Esophagus squamous epithelium (tissue), 5 donors: ENCODE results near the gene SPATA31E1. TPM values are rescaled to one million over a fixed set of nuclear protein-coding genes. Genes with fewer than 3 reads are reported as not detected.

Source experiments
- DNase-seq: peaks from one replicate; lab custom pipeline; 2025; lab: John Stamatoyannopoulos, UW
- H3K27ac ChIP-seq, 4 donors: fragments of 200-600 bp; sonication (generic); one replicate each; pipeline ENCODE4 v1.5.1; 2016 to 2019; ENCODE audit warnings: mild to moderate bottlenecking in 1 of 4
- H3K27me3 ChIP-seq, 4 donors: fragments of 200-600 bp; sonication (generic); 1 replicate in 3 of 4; 2 replicates in 1 of 4; pipeline versions ENCODE4 v1.5.1 to v1.6.0; 2017 to 2021; ENCODE audit warnings: antibody characterized with exemption in 1 of 4
- H3K36me3 ChIP-seq, 3 donors: fragments of 200-600 bp; sonication (generic); one replicate each; pipeline ENCODE4 v1.5.1; 2016 to 2019
- H3K4me1 ChIP-seq, 3 donors: fragments of 200-600 bp; sonication (generic); one replicate each; pipeline ENCODE4 v1.5.1; 2017 to 2019
- H3K4me3 ChIP-seq, 4 donors: fragments of 200-600 bp; sonication (generic); 1 replicate in 3 of 4; 2 replicates in 1 of 4; pipeline ENCODE4 v1.5.1; 2016 to 2019; ENCODE audit warnings: mild to moderate bottlenecking in 2 of 4, moderate library complexity in 1 of 4
- H3K9me3 ChIP-seq, 3 donors: fragments of 200-600 bp; sonication (generic); one replicate each; pipeline ENCODE4 v1.5.1; 2016 to 2019
- CTCF ChIP-seq, 6 experiments: fragments of 450-650 bp in 4 of 6; fragments of 200-600 bp in 2 of 6; sonication (generic) in 2 of 6; IDR thresholded peaks; one replicate each; pipeline ENCODE4 v1.5.1; 2016 to 2019; ENCODE audit warnings: antibody characterized with exemption in 6 of 6, mild to moderate bottlenecking in 4 of 6, moderate library complexity in 4 of 6
- POLR2A ChIP-seq, 4 donors: fragments of 450-650 bp; IDR thresholded peaks; one replicate each; pipeline ENCODE4 v1.6.1; 2017; ENCODE audit warnings: antibody characterized with exemption in 4 of 4, mild to moderate bottlenecking in 4 of 4, moderate library complexity in 3 of 4
- WGBS, 2 donors: methylation state at CpG; one replicate each; pipeline ENCODE4 v1.1.5; 2018; 5-methylcytosine and 5-hydroxymethylcytosine counted together
- intact Hi-C: fragments of 100-400 bp; cut with DNase I; formaldehyde crosslinking; loops from one replicate; pipeline ENCODE4 v1.15.0; 2022
- total RNA-seq, 4 donors: library from RNA; depleted of rRNA; stranded (reverse); fragments of >200 nt; gene quantifications; one replicate each; pipeline ENCODE4 v1.1.0, GENCODE V29; 2016
- donor health status: DM: yes; HTN: yes; CAD: no.

The SPATA31E1 gene
- total RNA-seq, 4 donors from 2014 or later = not detected

- WGBS, 2 donors = 76% methylated on average over 5 of the region's 6 CpGs; no CpG with 5 or more reads in 1 of the 2 donors
- Histone ChIP-seq H3K36me3 (no peaks in the 10 kb centered on the region), H3K4me1 (no peaks in the 10 kb centered on the region), H3K4me3 (no peak overlapping the region), H3K9me3 (no peaks in the 10 kb centered on the region), H3K27me3 (peaks cover 0 to 7% (median 0%) of the 10 kb centered on the region in 4 donors), H3K27ac (no peak overlapping the region)
- TF ChIP-seq CTCF (IDR thresholded peaks at IDR 0.05) (no peak), POLR2A (IDR thresholded peaks at IDR 0.05) (no peak)
- intact Hi-C loops = no loop called here
- no peak for DNase-seq
Measured at GRCh38 chr9:87888501-87888900, 5.8 kb downstream of the SPATA31E1 start.

GRCh38 chr9:87889065-87889881 lies 6.6 kb downstream of the SPATA31E1 start:
- DNase-seq = no peak
- no peaks in the 10 kb centered on the region for H3K4me1 ChIP-seq
- intact Hi-C loops = no loop called here

GRCh38 chr9:87889882-87890252 lies 7.2 kb downstream of the SPATA31E1 start:
- WGBS, 2 donors = 67% methylated on average over 1 of the region's 4 CpGs; no CpG with 5 or more reads in 1 of the 2 donors
- no peaks in the 10 kb centered on the region for H3K36me3 ChIP-seq
- no peak for TF ChIP-seq CTCF (IDR thresholded peaks at IDR 0.05)
- TF ChIP-seq POLR2A (IDR thresholded peaks at IDR 0.05) = no peak
- intact Hi-C loops = no loop called here
- no peaks in the 10 kb centered on the region for H3K4me1 ChIP-seq
- H3K27ac ChIP-seq = no peak overlapping the region
- H3K27me3 ChIP-seq = peaks cover 0 to 4% (median 0%) of the 10 kb centered on the region in 4 donors
- H3K4me3 ChIP-seq = no peak overlapping the region
- no peaks in the 10 kb centered on the region for H3K9me3 ChIP-seq
- no peak for DNase-seq

More at GRCh38 chr9:87889065-87889881, 6.6 kb downstream of the SPATA31E1 start:
- no peak overlapping the region for H3K27ac ChIP-seq
- H3K27me3 ChIP-seq = peaks cover 0 to 7% (median 0%) of the 10 kb centered on the region in 4 donors
- H3K36me3 ChIP-seq = no peaks in the 10 kb centered on the region
- TF ChIP-seq CTCF (IDR thresholded peaks at IDR 0.05) (no peak), POLR2A (IDR thresholded peaks at IDR 0.05) (no peak)
- H3K4me3 ChIP-seq = no peak overlapping the region
- H3K9me3 ChIP-seq = no peaks in the 10 kb centered on the region
- WGBS, 2 donors = 79 to 100% methylated on average over 1 to 11 of the region's 12 CpGs

GRCh38 chr9:87890837-87891236 lies 8.2 kb downstream of the SPATA31E1 start:
- no peaks in the 10 kb centered on the region for H3K36me3 ChIP-seq
- H3K4me1 ChIP-seq = no peaks in the 10 kb centered on the region
- WGBS, 2 donors = 72 to 83% methylated on average over 8 to 10 of the region's 10 CpGs
- no peak overlapping the region for H3K4me3 ChIP-seq
- intact Hi-C loops = no loop called here
- no peaks in the 10 kb centered on the region for H3K27me3 ChIP-seq
- no peak overlapping the region for H3K27ac ChIP-seq
- no peak for DNase-seq
- no peak for TF ChIP-seq POLR2A (IDR thresholded peaks at IDR 0.05)
- TF ChIP-seq CTCF (IDR thresholded peaks at IDR 0.05) = no peak
- no peaks in the 10 kb centered on the region for H3K9me3 ChIP-seq

- H3K4me3 ChIP-seq = no peak overlapping the region
- H3K36me3 ChIP-seq = no peaks in the 10 kb centered on the region
- no peak for TF ChIP-seq CTCF (IDR thresholded peaks at IDR 0.05)
- no peak for TF ChIP-seq POLR2A (IDR thresholded peaks at IDR 0.05)
- H3K27ac ChIP-seq = no peak overlapping the region
- no peaks in the 10 kb centered on the region for H3K4me1 ChIP-seq
- intact Hi-C loops = no loop called here
- H3K27me3 ChIP-seq = no peaks in the 10 kb centered on the region
- 88 to 94% methylated on average over 6 of the region's 6 CpGs for WGBS, 2 donors
- no peaks in the 10 kb centered on the region for H3K9me3 ChIP-seq
- no peak for DNase-seq
Measured at GRCh38 chr9:87891754-87892153, 9.1 kb downstream of the SPATA31E1 start.
